Limb (tissue), 2 donors: Measurements from ENCODE around the gene TNFSF13.

Experiments used
- DNase-seq, 2 donors: peaks; one replicate each; pipeline ENCODE4 v3.0.0-alpha.2; 2016; ENCODE audit errors: extremely low spot score in 2 of 2

TNFSF13 gene

DNA sequence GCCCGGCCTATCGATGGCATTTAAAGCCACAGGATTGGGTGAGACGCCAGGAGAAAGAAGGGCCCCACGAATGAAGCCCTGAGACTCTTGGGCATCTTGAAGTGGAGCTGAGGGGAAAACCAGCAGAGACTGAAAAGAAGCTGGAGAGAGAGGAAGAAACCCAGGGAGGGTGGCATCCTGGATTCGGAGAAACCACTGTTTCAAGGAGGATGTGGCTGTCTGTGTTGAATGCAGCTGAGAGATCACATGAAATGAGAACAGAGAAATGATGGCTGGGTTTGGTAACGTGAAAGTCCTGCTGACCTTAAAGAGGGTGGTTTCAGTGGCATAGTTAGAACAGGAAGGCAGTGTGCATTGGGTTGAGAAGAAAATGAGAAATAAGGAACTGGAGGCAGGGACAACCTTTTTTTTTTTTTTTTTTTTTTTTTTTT lies 5.9 kb upstream of the TNFSF13 start:
- no peak for DNase-seq

DNA sequence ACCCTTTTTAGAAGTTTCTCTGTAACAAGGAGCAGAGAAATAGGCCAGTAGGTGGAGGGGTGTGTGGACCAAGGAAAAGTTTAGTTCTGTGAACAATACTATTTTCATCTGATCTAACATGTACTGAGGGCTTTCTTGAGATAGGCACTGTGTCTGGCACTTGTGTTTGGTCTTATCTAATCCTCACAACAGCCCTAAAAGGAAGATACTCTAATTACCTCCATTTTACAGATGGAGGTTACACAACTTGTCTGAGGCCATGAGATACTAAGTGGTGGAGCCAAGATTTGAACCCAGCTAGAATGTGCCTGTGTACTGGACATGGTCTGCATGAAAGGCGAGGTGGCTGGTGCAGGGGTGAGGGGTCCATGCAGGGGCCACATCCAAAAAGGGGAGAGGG lies 5.2 kb upstream of the TNFSF13 start:
- no peak for DNase-seq

DNA sequence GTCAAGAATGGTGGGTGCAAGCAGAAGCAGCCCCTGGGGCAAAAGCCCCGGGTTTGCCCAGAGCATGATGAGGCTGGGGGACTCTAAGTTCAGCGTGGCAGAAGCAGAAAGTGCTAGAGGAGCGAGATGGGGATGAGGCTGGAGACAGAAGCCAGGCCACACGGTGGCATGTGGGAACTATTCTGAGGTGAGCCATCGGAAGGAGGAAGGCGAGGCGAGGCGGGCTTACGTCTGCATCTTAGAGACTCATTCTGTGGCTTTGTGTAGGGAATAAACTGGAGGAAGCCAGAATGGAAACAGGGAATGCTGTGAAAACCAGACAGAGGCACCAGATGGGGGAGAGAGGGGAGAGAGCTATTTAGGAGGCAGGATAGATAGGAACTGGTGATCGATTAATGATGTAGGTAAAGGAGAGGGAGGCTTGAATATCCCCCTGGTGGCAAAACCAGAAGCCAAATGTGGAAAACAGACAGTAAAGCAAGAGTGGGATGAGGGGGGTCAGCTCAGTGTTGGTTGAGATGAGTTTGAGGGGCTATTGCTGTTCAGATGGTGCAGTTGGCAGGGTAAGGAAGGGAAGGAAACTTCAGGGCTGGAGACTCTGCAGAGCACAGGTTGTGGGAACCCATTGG lies 3.1 kb upstream of the TNFSF13 start:
- DNase-seq, result no peak

DNA sequence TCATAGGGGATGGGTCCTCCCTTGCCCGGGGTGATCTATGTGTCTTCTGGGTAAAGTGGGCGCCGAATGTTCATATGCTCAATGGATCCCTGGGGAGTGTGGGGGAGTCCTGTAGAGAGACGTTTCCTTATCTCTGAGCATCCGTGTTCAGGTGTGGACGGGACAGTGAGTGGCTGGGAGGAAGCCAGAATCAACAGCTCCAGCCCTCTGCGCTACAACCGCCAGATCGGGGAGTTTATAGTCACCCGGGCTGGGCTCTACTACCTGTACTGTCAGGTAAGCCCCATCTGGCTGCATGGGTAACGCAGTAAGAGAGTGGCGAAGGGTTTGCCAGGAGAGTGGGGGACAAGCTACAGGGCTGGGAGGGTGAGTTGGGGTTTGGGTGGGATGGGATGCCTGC lies 1.9 kb upstream of the TNFSF13 start:
- DNase-seq, result no peak

GRCh38 chr17:7557147-7557764 lies 1.3 kb upstream of the TNFSF13 start:
- no peak for DNase-seq

GRCh38 chr17:7557775-7558543 lies 591 bp upstream of the TNFSF13 start:
- DNase-seq, result peak; percentile 75 to 82

GRCh38 chr17:7559320-7560171 lies 996 bp downstream of the TNFSF13 start:
- DNase-seq, result no peak

GRCh38 chr17:7560172-7561027 lies 1.9 kb downstream of the TNFSF13 start:
- peak; percentile 61 to 84 for DNase-seq

GRCh38 chr17:7561028-7561575 lies 2.6 kb downstream of the TNFSF13 start:
- peak; percentile 89 to 93 for DNase-seq

- peak; percentile 89 to 95 for DNase-seq
Measured at GRCh38 chr17:7561589-7562207, 3.1 kb downstream of the TNFSF13 start, which contains the start of gene SENP3. Gene SENP3 (plus strand): TSS chr17:7561919. CDS start chr17:7563077, 1,158 bp downstream.

- DNase-seq, result no peak
Measured at GRCh38 chr17:7562208-7562605, 3.7 kb downstream of the TNFSF13 start.

DNA sequence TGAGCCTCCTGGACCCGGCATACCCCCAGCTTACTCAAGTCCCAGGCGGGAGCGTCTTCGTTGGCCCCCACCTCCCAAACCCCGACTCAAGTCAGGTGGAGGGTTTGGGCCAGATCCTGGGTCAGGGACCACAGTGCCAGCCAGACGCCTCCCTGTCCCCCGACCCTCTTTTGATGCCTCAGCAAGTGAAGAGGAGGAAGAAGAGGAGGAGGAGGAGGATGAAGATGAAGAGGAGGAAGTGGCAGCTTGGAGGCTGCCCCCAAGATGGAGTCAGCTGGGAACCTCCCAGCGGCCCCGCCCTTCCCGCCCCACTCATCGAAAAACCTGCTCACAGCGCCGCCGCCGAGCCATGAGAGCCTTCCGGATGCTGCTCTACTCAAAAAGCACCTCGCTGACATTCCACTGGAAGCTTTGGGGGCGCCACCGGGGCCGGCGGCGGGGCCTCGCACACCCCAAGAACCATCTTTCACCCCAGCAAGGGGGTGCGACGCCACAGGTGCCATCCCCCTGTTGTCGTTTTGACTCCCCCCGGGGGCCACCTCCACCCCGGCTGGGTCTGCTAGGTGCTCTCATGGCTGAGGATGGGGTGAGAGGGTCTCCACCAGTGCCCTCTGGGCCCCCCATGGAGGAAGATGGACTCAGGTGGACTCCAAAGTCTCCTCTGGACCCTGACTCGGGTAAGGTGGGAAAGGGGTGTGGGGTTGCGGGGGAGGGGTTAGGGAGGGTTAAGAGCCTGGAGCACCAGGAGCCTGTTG lies 4.7 kb downstream of the TNFSF13 start:
- no peak for DNase-seq

DNA sequence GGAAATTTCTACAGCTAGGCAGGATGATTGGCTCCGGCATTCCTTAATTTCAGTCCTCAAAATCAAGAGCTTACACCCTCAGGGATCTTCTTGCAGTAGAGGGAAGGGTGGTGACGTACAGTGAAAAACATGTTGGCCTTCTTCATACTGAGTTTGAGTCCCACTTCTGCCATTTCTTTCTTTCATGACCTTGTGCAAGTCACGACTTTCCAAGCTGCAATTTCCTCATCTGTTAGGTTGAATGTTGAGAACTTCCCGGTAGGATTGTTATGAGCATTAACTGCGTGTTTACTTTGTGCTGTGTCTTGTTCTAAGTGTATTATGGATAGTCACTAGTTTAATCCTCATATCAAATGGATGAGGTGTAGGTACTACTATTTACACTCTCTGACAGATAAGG lies 11.0 kb downstream of the TNFSF13 start:
- DNase-seq, result no peak

DNA sequence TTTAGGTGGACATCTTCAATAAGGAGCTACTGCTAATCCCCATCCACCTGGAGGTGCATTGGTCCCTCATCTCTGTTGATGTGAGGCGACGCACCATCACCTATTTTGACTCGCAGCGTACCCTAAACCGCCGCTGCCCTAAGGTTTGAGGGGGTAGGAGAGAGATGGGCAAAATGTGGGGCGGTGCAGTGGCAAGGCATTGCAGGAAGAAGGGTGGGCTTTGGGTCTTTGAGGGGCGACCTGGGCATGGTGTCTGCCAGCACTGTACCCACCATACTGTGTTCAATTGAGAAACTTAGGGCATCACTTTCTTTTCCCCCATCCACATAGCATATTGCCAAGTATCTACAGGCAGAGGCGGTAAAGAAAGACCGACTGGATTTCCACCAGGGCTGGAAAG lies 11.8 kb downstream of the TNFSF13 start:
- DNase-seq, result no peak

GRCh38 chr17:7572338-7572587 lies 13.7 kb downstream of the TNFSF13 start:
- no peak for DNase-seq

DNA sequence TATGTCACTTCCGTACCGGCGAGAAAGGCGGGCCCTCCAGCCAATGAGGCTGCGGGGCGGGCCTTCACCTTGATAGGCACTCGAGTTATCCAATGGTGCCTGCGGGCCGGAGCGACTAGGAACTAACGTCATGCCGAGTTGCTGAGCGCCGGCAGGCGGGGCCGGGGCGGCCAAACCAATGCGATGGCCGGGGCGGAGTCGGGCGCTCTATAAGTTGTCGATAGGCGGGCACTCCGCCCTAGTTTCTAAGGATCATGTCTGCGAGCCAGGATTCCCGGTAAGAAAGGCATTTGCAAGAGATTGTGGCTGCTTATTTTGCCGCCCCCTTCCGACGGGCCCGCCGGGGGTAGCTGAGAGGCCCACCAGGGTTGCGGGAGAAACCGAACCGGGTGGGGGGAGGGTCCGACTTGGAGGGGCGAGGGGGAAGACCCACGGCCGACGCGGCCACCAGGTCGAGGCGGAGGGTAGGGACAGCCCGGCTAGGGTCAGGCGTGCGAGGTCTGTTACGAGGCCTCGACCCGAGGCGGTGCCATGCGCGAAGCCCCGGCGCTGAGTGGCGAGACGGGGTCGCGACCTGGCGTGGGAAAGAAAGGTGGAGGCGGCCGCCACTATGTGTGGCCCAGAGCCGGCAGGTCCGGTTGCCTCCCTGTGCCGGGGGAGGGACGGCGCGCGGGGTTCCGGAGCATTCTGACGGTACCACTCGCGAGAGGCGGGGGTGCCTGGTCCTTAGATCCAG lies 14.2 kb downstream of the TNFSF13 start:
- DNase-seq, result peak; percentile 99 to 100

DNA sequence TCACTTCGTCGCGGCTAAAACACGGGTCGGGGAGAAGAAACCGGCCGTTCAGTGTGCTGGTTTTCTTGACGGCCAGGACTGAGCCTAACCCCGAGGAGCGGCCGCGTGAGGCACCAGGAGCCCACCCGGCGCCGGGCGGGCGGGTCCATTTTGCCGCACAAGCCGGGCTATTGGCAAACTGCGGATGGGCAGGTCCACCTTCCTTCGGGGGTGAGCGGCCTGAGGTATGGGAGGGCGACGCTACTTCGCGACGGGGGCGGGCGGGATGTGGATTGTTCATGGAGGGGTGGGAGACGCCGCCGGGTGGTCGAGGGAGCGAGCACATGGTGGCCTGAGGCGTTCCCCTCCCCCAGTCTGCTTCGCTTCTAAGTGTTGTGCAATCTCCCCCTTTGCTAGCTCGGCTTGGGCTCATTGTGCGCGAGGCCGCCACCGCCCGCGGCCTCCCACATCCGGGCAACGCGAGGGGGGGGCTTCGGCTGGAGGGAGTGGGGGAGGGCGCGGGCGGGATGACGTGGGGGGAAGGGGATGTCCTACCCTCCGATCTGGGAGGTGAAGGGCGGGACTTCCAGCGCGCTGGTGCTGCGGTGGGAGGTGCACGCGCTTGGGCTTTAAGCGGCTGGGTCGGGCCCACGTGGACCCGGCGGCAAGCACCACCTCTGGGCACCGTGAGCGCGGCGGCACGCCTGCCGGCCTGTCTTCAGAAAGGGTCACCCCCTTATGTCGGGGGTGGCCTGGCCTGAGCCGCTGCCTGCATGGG lies 15.0 kb downstream of the TNFSF13 start:
- DNase-seq, result peak; percentile 88 to 93
